H1 (cell line): ENCODE results near the gene PLB1.

Source experiments
- CTCF ChIP-seq, 3 experiments: IDR thresholded peaks; 1 replicate in 2 of 3; 2 replicates in 1 of 3; pipeline versions ENCODE4 v1.5.1 to v1.6.1; 2011; ENCODE audit warnings: low read length in 3 of 3, mild to moderate bottlenecking in 3 of 3, inconsistent platforms in 2 of 3, low read depth in 1 of 3, moderate library complexity in 1 of 3; ENCODE audit not compliant: insufficient read depth in 1 of 3; ENCODE audit errors: control extremely low read depth in 1 of 3
- HDAC6 ChIP-seq: IDR thresholded peaks from one replicate; pipeline ENCODE4 v1.7.1; 2012; ENCODE audit warnings: low read depth, mild to moderate bottlenecking, inconsistent platforms, low read length, moderate library complexity
- USF2 ChIP-seq: IDR thresholded peaks from 2 replicates; pipeline ENCODE4 v1.6.1; 2011; ENCODE audit warnings: low read length, improper control_type of control experiment
- YY1 ChIP-seq: IDR thresholded peaks from 2 replicates; pipeline ENCODE4 v1.6.1; 2011; ENCODE audit warnings: low read depth, mild to moderate bottlenecking, low read length

- TF ChIP-seq YY1 (no peak), USF2 (no peak), CTCF (IDR thresholded peaks at IDR 0.05; ENCODE audit: control extremely low read depth in 1 of 3, insufficient read depth in 1 of 3, low read depth in 1 of 3, low read length in 3 of 3) (no peak), HDAC6 (no peak)
Measured at GRCh38 chr2:28681158-28681571, 185.3 kb downstream of the PLB1 start.
